Hypothalamus (tissue), 51 donors: ENCODE results near the gene SPAG4.

Experiments
- DNase-seq, 51 donors: peaks; one replicate each; lab custom pipeline; 2025; lab: John Stamatoyannopoulos, UW

The SPAG4 gene

GRCh38 chr20:35598899-35599775 is 16.5 kb upstream of the SPAG4 start:
- no peak for DNase-seq

GRCh38 chr20:35599776-35600120 is 15.9 kb upstream of the SPAG4 start:
- DNase-seq: no peak

GRCh38 chr20:35600176-35600992 is 15.2 kb upstream of the SPAG4 start:
- DNase-seq: no peak

GRCh38 chr20:35600993-35601973 is 14.3 kb upstream of the SPAG4 start:
- DNase-seq: peak in 28 of 51 donors; percentile 4 to 62 (median 30)

GRCh38 chr20:35601990-35602389 is 13.6 kb upstream of the SPAG4 start:
- no peak for DNase-seq

GRCh38 chr20:35602851-35603495 is 12.7 kb upstream of the SPAG4 start:
- no peak for DNase-seq

GRCh38 chr20:35603695-35604448 is 11.8 kb upstream of the SPAG4 start:
- no peak for DNase-seq

GRCh38 chr20:35604449-35604747 is 11.2 kb upstream of the SPAG4 start:
- DNase-seq: no peak

- DNase-seq: no peak
These were observed 9.5 kb upstream of the SPAG4 start for GRCh38 chr20:35606127-35606526.

GRCh38 chr20:35607003-35607735 is 8.5 kb upstream of the SPAG4 start:
- DNase-seq: no peak

- no peak for DNase-seq
These were observed 4.7 kb upstream of the SPAG4 start for GRCh38 chr20:35610833-35611427.

- DNase-seq: no peak
These were observed 4.1 kb upstream of the SPAG4 start for GRCh38 chr20:35611482-35611881.

- DNase-seq: peak in 40 of 51 donors; percentile 5 to 97 (median 37)
These were observed 1.1 kb downstream of the SPAG4 start for GRCh38 chr20:35616465-35617396.

- peak in 21 of 51 donors; percentile 4 to 66 (median 20) for DNase-seq
These were observed 2.0 kb downstream of the SPAG4 start for GRCh38 chr20:35617397-35618262.

GRCh38 chr20:35618263-35619131 is 2.9 kb downstream of the SPAG4 start:
- DNase-seq: peak in 6 of 51 donors; percentile 23 to 51 (median 28)
